Activated CD8-positive, alpha-beta memory T cell treated with anti-CD3 and anti-CD28 coated beads for 1 hour (primary cell): Measurements from ENCODE around the gene TBXA2R.

Experiments used
- DNase-seq, 2 donors: peaks; one replicate each; pipeline ENCODE4 v3.0.0-alpha.2; 2020; ENCODE audit warnings: low read depth in 1 of 2; ENCODE audit errors: extremely low read depth in 1 of 2

Gene TBXA2R

GRCh38 chr19:3620817-3621547 is 14.3 kb upstream of the TBXA2R start:
- no peak for DNase-seq

- DNase-seq = no peak
Measured at GRCh38 chr19:3620145-3620816, 13.6 kb upstream of the TBXA2R start.

- no peak for DNase-seq
Measured at GRCh38 chr19:3619631-3620012, 12.9 kb upstream of the TBXA2R start.

DNA sequence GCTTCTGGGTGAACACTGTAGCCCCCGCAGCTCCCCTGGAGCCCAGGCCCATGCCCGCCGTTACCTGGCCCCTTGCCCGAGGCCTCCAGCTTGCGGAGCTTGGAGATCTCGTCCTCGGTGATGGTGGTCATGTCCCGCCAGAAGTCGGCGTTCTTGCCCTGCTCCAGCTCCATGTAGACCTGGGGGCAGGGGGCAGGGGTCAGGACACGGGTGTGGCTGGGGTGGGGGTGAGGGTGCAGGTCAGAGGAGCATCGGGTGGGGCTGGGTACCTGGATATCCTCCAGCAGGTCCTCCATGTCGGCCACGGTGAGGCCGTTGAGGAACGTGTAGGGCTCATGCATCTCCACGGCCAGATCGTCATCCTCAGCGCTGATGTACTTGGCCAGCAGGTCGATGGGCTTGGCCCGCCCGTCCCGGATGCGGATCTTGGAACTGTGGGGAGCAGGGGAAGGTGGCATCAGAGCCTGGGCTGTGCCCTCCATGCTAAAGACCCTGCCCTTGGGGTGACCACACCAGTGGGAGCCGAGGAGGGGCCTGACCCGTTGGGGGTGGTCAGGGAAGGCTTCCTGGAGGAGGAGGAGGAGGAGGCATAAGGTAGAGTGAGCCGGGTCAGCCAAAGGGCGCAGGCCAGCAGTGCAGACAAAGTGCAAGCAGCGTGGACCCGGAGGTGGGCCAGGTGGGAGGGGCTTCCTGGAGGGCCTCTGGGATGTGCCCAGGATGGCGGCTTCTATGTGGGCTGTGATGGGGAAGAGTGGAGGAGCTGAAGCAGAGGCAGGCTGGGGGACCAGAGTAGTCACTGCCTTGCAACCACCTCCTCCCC is 12.3 kb upstream of the TBXA2R start:
- DNase-seq = no peak

GRCh38 chr19:3618144-3618810 is 11.6 kb upstream of the TBXA2R start:
- DNase-seq = peak in 1 of 2 donors; percentile 41

DNA sequence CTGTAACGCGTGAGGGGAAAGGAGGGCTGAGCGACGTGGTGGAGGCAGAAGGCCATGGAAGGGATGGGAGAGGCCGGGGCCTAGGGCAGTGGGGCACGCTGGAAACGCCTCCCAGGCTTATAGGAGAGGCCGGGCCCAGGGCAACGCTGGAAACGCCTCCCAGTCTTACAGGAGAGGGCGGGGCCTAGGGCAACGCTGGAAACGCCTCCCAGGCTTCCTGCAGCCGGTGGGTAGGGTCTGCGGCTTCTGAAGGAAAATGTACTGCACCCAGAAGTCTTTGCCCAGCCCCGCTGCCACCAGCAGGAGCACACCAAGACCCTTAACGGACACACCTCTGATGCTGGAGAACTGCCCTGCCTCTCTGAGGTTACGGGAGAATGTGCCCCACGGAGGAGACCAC is 10.8 kb upstream of the TBXA2R start:
- DNase-seq = no peak

DNA sequence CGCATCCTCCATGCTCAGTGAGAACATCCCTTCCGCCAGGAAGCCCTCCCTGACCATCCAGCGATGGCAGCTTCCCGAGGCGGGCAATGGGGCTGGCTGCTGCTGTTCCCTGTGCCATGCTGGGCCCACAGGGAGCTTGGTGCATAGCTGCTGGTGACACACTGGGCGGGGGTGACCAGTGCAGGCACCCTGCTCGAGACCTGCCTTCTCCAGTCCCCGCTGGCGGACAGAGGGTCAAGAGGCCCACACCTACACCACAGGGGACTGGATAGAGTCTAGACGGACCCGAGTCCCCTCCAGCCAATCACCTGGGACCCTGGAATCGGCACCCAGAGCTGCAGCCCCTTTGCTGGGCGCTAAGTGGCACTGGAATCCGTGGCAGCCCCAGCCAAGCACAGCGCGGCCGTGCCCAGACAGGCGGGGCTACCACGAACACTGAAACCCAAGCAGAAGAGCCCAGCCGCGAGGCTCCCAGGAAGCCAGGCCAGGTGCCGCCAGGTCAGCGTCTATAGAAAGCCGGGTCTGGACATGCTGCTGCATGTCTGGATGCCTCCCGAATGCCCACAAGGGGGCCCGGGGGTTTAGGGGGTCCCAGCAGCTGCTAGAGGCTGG is 9.0 kb upstream of the TBXA2R start:
- no peak for DNase-seq

DNA sequence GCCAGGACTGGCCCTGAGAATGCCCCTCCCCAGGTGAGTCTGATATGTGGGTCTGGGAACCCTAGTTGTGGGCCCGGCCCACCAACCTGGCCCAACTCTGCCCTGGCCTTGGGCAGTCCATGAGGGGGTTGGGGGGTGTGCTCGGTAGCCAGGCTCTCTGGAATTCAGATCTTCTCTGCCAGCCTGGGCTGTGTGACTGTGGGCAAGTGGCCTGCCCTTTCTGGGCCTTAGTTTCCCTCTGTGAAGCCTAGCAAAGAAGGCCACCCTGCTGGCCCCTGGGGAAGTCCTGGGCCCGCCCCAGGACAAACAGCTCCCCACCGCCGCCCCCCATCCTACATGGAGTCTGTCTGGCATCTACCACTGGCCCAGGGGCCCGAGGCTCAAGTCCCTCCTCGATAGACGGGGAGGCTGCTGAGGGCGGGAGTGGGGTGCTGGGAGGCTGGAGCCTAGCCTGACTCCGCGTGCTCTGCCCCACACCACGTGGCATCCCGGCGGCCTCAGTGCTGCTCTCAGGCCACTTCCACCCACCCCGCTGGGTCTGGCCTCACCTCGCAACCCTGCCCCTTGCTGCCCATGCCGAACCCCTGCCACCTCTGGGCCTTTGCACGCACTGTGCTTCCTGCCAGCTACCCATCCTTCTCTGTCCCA is 8.3 kb upstream of the TBXA2R start:
- DNase-seq = no peak

DNA sequence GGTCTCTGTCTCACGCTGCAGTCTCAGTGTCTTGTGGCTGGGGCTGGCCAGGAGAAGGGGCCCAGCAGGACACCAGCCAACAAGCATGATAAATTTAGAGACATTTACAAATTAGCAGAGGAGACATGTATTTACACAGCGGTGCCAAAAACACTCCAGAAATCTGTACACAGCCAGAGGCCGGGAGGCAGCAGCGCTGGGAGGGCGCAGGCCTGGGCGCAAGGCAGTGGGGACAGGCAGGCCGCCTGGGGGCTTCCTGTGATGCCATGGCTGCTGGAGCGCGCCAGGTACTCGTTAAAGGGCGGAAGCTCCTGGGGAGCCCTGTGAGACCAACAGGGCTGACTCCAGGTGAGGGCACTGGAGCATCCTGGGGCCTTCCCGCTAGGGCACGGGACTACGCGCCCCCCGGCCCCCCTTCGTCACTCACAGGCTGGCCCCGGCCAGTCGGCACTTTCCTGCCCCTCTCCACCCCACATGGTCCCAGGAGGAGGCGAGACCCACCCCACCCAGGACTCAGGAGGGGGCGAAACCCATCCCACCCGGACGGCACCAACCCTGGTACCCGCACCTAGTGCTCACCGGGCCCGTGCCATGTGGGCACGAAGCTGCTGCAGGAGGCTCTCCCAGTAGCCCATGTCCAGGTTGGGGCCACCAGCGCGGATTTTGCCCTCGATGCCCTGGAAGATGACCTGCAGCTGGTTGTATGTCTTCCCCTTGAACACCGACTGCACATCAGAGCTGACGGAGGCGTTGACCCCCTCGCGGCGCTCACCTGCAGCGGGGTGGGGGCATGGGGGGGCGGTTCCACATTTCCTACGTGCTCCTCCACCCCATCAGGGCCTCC is 7.4 kb upstream of the TBXA2R start:
- no peak for DNase-seq

- no peak for DNase-seq
Measured at GRCh38 chr19:3612901-3613741, 6.4 kb upstream of the TBXA2R start.

- DNase-seq = no peak
Measured at GRCh38 chr19:3612330-3612729, 5.7 kb upstream of the TBXA2R start.

GRCh38 chr19:3611841-3612240 is 5.2 kb upstream of the TBXA2R start:
- no peak for DNase-seq

- DNase-seq = no peak
Measured at GRCh38 chr19:3610745-3611717, 4.4 kb upstream of the TBXA2R start.

GRCh38 chr19:3609779-3610719 is 3.4 kb upstream of the TBXA2R start:
- no peak for DNase-seq

- no peak for DNase-seq
Measured at GRCh38 chr19:3608750-3609322, 2.2 kb upstream of the TBXA2R start.

DNA sequence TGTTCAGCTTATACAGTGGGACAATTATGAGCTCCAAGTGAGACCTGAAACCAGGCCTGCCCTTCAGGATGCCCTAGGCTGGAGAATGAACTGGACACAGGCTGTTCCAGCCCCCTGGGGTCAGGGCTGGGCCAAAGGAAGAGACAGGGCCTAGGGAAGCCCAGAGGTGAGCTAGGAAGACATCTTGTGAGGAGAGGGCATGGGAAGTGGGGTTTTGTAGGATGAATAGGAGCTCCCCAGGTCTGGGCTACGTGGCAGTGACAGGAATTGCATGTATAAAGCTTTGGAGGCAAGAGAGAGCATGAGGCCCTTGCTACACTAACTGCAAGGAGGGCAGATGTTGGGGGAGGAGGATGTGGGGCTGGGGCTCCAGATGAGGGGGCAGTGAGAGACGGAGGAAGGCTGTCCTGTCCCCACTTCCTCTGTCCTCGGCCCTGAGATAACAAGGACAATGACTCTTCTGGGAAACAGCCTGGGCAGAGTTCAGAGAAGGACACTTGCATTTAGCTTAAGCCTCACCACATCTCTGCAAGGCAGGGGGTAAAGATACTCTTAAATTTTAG is 1.5 kb upstream of the TBXA2R start:
- no peak for DNase-seq
